PC-3 (cell line): Measurements from ENCODE around the gene KCNQ1. TPM values are rescaled to one million over a fixed set of nuclear protein-coding genes. Genes with fewer than 3 reads are reported as not detected.

Experiments
- ATAC-seq: fragments of 200-7000 bp; cut with Tn5 transposase; 2 replicates; pipeline ENCODE4 v1.9.1; 2020; ENCODE audit warnings: mild to moderate bottlenecking, moderate library complexity
- BruUV-seq: library from RNA; stranded (reverse); fragments of 400-500 nt; replicated peaks from 2 replicates; lab custom pipeline; 2021; lab: Mats Ljungman, UMichigan
- CTCF ChIA-PET: fragments of 300-600 bp; sonication (Branson Sonifier 250); formaldehyde crosslinking; loops from one replicate; lab custom pipeline; 2022; ENCODE audit warnings: antibody characterized with exemption; lab: Charles Lee
- POLR2A ChIA-PET: fragments of 300-600 bp; sonication (Branson Sonifier 250); formaldehyde crosslinking; loops from one replicate; lab custom pipeline; 2022; ENCODE audit warnings: antibody characterized with exemption; ENCODE audit not compliant: unreplicated experiment; lab: Charles Lee
- DNase-seq: peaks from one replicate; pipeline ENCODE4 v3.0.0-alpha.2; 2015
- H2AFZ ChIP-seq: fragments of 300-600 bp; sonication (generic); 2 replicates; pipeline ENCODE4 v1.6.0; 2016; ENCODE audit warnings: antibody characterized with exemption, low read length
- H3F3A ChIP-seq: fragments of 300-600 bp; sonication (generic); one replicate; pipeline ENCODE4 v1.6.0; 2017; ENCODE audit warnings: antibody characterized with exemption, low read length, control low read depth, mild to moderate bottlenecking; ENCODE audit not compliant: unreplicated experiment
- H3K27ac ChIP-seq: fragments of 300-600 bp; sonication (generic); 2 replicates; pipeline ENCODE4 v1.5.1; 2016; ENCODE audit warnings: mild to moderate bottlenecking, low read length
- H3K27me3 ChIP-seq: fragments of 300-600 bp; sonication (generic); 2 replicates; pipeline ENCODE4 v1.6.1; 2016; ENCODE audit warnings: low read length, mixed read lengths
- H3K36me3 ChIP-seq: fragments of 300-600 bp; sonication (generic); 2 replicates; pipeline ENCODE4 v1.6.1; 2016; ENCODE audit warnings: low read depth, mixed run types, low read length, mixed read lengths
- H3K4me1 ChIP-seq: fragments of 300-600 bp; sonication (generic); 2 replicates; pipeline ENCODE4 v1.5.1; 2016; ENCODE audit warnings: low read length; ENCODE audit not compliant: insufficient read depth
- H3K4me2 ChIP-seq: fragments of 300-600 bp; sonication (generic); 2 replicates; pipeline ENCODE4 v1.6.0; 2016; ENCODE audit warnings: low read length
- H3K4me3 ChIP-seq: fragments of 300-600 bp; sonication (generic); 2 replicates; pipeline ENCODE4 v1.5.1; 2016; ENCODE audit warnings: mild to moderate bottlenecking, low read length, mixed read lengths
- H3K79me2 ChIP-seq: fragments of 300-600 bp; sonication (generic); 2 replicates; pipeline ENCODE4 v1.6.1; 2017; ENCODE audit warnings: low read length, mixed read lengths
- H3K9ac ChIP-seq: fragments of 300-600 bp; sonication (generic); 2 replicates; pipeline ENCODE4 v1.6.0; 2016; ENCODE audit warnings: mild to moderate bottlenecking, low read length
- H3K9me2 ChIP-seq: fragments of 300-600 bp; sonication (generic); replicated peaks from 2 replicates; pipeline ENCODE4 v1.6.1; 2016; ENCODE audit warnings: mixed run types, low read length, mixed read lengths
- H3K9me3 ChIP-seq: fragments of 300-600 bp; sonication (generic); 2 replicates; pipeline ENCODE4 v1.6.1; 2016; ENCODE audit warnings: low read length, mixed read lengths
- H4K20me1 ChIP-seq: fragments of 300-600 bp; sonication (generic); 2 replicates; pipeline ENCODE4 v1.6.1; 2016; ENCODE audit warnings: low read length, mixed read lengths
- EZH2 ChIP-seq: fragments of 300-600 bp; sonication (generic); IDR thresholded peaks from one replicate; pipeline ENCODE4 v1.6.1; 2017; ENCODE audit warnings: antibody characterized with exemption, mild to moderate bottlenecking, low read length; ENCODE audit not compliant: unreplicated experiment
- EZH2phosphoT487 ChIP-seq: fragments of 300-600 bp; sonication (generic); IDR thresholded peaks from 2 replicates; pipeline ENCODE4 v1.6.1; 2018; ENCODE audit warnings: mild to moderate bottlenecking, antibody characterized with exemption, low read length, borderline replicate concordance
- intact Hi-C: fragments of 100-400 bp; cut with micrococcal nuclease; formaldehyde crosslinking; loops from 2 replicates; pipeline ENCODE4 v1.9.0; 2023
- total RNA-seq: library from RNA; depleted of rRNA; stranded (reverse); fragments of >200 nt; gene quantifications from 2 replicates; pipeline ENCODE4 v1.2.3, GENCODE V29; 2014
- TF ChIP-seq, protein P1 (sequence below): fragments of 300-600 bp; sonication (generic); conservative IDR thresholded peaks from 2 replicates; pipeline ENCODE4 v1.5.1; 2017; ENCODE audit warnings: antibody characterized with exemption, low read depth, mild to moderate bottlenecking, low read length

The KCNQ1 gene
- total RNA-seq, 1 experiment from 2014 or later: 0.40 TPM

DNA sequence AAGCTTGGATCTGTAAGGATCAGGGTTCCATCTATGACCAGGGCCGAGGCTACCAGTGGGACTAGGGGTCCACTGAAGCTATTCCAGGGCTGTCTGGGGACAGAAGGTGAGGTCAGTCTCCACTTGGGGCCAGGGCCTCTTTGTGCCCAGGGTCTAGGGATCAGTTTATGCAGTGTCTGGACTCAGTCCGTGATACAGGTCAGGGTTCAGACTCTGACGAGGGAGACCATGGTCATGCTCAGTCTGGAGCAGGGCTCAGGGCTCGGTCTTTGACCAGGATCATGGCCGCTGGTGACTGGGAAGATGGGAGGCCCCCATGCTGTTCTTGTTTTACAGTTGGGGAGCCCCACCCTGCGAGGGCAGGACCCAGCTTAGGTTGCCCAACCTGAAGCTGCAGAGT lies 32.5 kb upstream of the KCNQ1 start:
- H3F3A ChIP-seq: no peaks in the 10 kb centered on the region
- no peaks in the 10 kb centered on the region for H3K36me3 ChIP-seq
- H3K27ac ChIP-seq: no peak overlapping the region
- no peaks in the 10 kb centered on the region for H3K9me2 ChIP-seq
- ChIA-PET POLR2A (no interaction called here), CTCF (no interaction called here)
- intact Hi-C loops: no loop called here
- no peaks in the 10 kb centered on the region for H3K27me3 ChIP-seq
- no peak overlapping the region for H3K4me3 ChIP-seq
- H3K4me2 ChIP-seq: no peak overlapping the region
- no peak overlapping the region for H3K9ac ChIP-seq
- no peaks in the 10 kb centered on the region for H4K20me1 ChIP-seq
- H2AFZ ChIP-seq: no peak overlapping the region
- TF ChIP-seq, protein P1, sequence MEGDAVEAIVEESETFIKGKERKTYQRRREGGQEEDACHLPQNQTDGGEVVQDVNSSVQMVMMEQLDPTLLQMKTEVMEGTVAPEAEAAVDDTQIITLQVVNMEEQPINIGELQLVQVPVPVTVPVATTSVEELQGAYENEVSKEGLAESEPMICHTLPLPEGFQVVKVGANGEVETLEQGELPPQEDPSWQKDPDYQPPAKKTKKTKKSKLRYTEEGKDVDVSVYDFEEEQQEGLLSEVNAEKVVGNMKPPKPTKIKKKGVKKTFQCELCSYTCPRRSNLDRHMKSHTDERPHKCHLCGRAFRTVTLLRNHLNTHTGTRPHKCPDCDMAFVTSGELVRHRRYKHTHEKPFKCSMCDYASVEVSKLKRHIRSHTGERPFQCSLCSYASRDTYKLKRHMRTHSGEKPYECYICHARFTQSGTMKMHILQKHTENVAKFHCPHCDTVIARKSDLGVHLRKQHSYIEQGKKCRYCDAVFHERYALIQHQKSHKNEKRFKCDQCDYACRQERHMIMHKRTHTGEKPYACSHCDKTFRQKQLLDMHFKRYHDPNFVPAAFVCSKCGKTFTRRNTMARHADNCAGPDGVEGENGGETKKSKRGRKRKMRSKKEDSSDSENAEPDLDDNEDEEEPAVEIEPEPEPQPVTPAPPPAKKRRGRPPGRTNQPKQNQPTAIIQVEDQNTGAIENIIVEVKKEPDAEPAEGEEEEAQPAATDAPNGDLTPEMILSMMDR: no peak
- no peak for TF ChIP-seq EZH2
- no peak for TF ChIP-seq EZH2phosphoT487
- no peak for ATAC-seq
- no TSS peak for BruUV-seq
- no peaks in the 10 kb centered on the region for H3K4me1 ChIP-seq
- H3K9me3 ChIP-seq: no peaks in the 10 kb centered on the region
- no peaks in the 10 kb centered on the region for H3K79me2 ChIP-seq
- DNase-seq: no peak

DNA sequence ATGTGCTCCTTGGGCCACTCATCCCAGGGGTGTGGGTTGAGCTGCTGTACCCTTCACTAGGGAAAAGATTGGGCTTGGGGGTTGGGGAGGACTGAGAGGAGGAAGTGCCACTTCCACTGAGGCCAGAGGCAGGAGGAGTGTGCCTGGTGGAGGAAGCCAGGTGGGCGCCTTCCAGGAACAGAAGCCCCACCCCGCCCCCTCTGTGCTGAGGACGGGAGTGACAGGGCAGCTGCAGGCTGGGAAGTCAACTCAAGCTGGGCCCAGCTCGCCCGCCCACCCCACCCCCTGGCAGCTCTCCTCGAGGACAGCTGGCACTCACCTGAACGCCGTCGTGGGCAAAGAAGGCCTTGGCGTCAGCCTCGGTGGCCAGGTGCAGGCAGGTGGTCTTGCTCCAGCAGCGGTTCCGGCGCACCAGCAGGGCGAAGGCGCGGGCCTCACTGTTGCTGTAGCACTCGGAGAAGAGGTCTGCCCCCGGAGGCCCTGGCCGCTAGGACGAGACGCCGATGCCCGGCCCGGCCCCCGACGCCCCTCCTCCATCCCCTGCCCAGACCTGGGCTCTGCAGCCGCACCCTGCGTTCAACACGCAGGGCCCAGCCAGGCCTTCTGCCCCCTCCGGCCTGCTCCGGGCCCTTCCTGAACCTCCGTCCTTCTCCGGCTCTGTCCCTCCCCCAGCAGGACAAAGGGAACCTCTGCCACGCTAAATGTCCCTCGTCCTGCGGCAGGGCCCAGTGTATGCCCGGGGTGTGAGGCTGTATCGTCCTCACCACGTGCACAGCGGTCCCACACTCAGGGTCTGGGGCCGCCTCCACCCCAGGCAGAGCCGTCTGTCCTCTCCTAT lies 30.8 kb upstream of the KCNQ1 start:
- TF ChIP-seq, protein P1: no peak
- no peak for TF ChIP-seq EZH2
- no peak for TF ChIP-seq EZH2phosphoT487
- Histone ChIP-seq H3K27ac (no peak overlapping the region), H3K4me1 (no peaks in the 10 kb centered on the region), H3K9me2 (no peaks in the 10 kb centered on the region), H2AFZ (no peak overlapping the region), H3K9me3 (no peaks in the 10 kb centered on the region), H3K36me3 (no peaks in the 10 kb centered on the region), H3K27me3 (no peaks in the 10 kb centered on the region), H3K4me2 (no peak overlapping the region), H3K9ac (no peak overlapping the region), H4K20me1 (no peaks in the 10 kb centered on the region), H3K79me2 (no peaks in the 10 kb centered on the region), H3F3A (no peaks in the 10 kb centered on the region), H3K4me3 (no peak overlapping the region)
- no peak for ATAC-seq
- intact Hi-C loops: no loop called here
- no TSS peak for BruUV-seq
- DNase-seq: no peak
- ChIA-PET CTCF (no interaction called here), POLR2A (no interaction called here)

DNA sequence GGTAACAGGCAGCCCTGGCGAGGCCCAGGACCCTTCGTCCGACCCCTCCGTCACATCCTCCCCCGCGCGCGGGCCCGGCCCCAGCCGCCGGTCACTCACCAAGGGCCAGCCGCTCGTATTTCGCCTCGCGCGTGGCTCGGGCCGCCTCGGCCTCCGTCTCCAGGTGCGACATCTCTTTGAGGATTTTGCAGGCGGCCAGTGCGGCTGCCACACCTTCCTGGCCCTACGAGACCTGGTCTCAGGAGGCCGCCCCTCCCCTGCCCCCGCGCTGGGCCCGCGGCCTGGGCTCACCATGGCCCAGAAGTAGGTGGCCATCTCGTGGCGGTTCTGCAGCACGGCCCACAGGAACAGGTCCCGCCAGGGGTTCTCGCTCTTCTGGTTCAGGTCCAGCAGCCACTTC lies 30.2 kb upstream of the KCNQ1 start:
- DNase-seq (no peak), ATAC-seq (no peak)
- Histone ChIP-seq H3F3A (no peaks in the 10 kb centered on the region), H3K4me3 (no peak overlapping the region), H4K20me1 (no peaks in the 10 kb centered on the region), H3K9me2 (no peaks in the 10 kb centered on the region), H3K4me1 (no peaks in the 10 kb centered on the region), H3K9me3 (no peaks in the 10 kb centered on the region), H3K27me3 (no peaks in the 10 kb centered on the region), H2AFZ (no peak overlapping the region), H3K79me2 (no peaks in the 10 kb centered on the region), H3K4me2 (no peak overlapping the region), H3K36me3 (no peaks in the 10 kb centered on the region), H3K9ac (no peak overlapping the region), H3K27ac (no peak overlapping the region)
- ChIA-PET POLR2A (no interaction called here), CTCF (no interaction called here)
- TF ChIP-seq, protein P1: no peak
- TF ChIP-seq EZH2phosphoT487 (no peak), EZH2 (no peak)
- BruUV-seq: no TSS peak
- intact Hi-C loops: no loop called here
